GM12874 (cell line): Measurements from ENCODE around the gene NDUFA11.

ENCODE experiments used
- TF ChIP-seq, protein P1 (sequence below): IDR thresholded peaks from 2 replicates; pipeline ENCODE4 v1.5.1; 2011; ENCODE audit warnings: low read depth, mild to moderate bottlenecking, control low read depth, low read length, moderate library complexity; ENCODE audit not compliant: insufficient read depth

Gene NDUFA11

DNA sequence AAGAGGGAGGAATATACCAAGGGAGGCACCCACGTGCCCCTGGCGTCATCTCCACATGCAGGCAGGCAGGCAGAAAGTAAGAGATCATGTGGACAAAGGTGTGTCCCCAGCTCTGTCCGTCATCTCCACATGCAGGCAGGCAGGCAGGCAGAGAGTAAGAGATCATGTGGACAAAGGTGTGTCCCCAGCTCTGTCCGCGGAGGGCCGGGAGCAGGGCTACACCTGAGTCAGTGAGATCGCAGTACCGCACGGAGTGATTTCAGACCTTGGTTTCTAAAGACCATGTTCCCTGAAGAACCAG lies 32.7 kb upstream of the NDUFA11 start:
- TF ChIP-seq, protein P1, sequence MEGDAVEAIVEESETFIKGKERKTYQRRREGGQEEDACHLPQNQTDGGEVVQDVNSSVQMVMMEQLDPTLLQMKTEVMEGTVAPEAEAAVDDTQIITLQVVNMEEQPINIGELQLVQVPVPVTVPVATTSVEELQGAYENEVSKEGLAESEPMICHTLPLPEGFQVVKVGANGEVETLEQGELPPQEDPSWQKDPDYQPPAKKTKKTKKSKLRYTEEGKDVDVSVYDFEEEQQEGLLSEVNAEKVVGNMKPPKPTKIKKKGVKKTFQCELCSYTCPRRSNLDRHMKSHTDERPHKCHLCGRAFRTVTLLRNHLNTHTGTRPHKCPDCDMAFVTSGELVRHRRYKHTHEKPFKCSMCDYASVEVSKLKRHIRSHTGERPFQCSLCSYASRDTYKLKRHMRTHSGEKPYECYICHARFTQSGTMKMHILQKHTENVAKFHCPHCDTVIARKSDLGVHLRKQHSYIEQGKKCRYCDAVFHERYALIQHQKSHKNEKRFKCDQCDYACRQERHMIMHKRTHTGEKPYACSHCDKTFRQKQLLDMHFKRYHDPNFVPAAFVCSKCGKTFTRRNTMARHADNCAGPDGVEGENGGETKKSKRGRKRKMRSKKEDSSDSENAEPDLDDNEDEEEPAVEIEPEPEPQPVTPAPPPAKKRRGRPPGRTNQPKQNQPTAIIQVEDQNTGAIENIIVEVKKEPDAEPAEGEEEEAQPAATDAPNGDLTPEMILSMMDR, result no peak

DNA sequence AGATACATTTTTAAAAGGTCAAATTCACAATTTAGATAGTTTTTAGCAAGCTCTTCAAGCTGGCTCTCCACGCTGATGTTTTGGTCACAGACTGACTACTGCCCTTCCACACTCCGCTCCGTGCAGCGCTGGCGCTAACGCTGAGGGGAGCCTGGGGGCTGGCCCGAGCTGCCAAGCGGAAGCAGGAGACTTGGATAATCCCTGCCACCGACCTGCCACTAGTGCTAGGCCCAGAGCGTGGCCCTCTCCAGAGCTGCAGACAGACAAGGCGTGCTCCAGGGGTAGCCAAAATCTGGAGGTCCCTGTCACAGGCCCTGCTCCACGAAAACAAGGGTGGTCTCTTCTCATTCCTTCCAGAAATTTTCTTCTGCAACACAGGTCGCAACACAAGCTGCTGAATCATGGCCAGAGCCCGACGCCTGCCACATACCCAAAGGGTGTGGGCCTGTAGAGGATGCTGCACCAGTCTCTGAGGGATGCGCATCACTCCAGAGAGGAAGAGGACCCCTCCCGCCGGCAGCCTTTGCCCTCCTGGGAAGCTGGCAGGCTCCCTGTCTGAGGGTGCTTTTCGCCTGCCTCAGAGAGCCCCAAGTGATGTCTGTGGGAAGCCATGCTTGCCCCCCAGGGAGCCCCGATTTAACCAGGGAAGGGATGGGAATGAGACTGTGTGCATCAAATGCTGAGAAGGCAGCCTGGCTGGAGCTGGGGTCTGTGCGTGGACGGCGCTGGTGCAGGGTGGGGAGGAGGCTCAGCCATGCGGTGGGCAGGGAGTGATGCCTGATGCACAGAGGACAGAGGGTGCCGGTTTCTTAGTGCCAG lies 32.1 kb upstream of the NDUFA11 start:
- TF ChIP-seq, protein P1, result no peak

DNA sequence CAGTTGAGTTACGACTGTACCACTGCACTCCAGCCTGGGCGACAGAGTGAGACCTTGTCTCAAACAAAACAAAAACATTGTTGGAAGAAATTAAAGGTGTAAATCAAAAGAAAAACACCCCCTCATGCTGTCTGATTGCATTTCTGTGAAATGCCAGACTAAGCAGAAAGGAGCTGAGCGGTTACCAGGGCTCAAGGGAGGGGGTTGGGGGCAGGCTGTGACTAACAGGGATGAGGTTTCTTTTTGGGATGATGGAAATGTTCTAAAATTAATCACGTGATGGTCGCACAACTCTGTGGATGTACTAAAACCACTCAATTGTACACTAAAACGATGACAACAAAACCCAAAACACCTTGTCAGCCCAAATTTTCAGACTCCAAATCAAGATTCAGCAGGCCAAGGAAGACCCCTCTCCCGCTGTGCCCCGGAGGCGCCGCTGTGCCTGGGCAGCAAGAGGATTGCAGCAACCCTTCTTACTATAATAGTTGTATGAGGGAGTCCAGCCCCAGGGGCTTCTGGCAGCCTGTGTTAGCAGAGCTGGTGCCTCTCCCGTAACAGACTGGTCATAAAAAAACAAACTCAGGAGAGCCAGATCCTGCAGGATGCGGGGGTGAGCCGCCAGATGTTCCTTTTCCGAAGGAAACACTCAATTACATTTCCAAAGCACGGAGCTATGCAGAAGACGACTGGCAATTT lies 31.3 kb upstream of the NDUFA11 start:
- TF ChIP-seq, protein P1, result no peak

DNA sequence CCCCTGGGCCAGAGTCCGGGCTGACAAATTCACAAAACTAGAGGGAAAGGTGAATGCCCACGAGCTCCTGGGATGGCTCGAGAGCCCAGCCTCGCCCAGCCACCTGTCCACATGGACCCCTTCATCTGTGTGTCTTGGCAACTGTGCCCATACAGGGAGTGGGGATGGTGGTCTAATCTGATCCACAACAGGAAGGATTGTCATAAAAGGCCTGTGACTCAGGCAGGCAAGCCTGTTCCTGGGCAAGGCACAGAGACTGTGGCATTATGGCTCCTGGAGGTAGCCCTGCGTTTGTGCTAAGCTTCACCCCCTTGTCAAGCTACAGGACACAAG lies 30.4 kb upstream of the NDUFA11 start:
- TF ChIP-seq, protein P1, result no peak

DNA sequence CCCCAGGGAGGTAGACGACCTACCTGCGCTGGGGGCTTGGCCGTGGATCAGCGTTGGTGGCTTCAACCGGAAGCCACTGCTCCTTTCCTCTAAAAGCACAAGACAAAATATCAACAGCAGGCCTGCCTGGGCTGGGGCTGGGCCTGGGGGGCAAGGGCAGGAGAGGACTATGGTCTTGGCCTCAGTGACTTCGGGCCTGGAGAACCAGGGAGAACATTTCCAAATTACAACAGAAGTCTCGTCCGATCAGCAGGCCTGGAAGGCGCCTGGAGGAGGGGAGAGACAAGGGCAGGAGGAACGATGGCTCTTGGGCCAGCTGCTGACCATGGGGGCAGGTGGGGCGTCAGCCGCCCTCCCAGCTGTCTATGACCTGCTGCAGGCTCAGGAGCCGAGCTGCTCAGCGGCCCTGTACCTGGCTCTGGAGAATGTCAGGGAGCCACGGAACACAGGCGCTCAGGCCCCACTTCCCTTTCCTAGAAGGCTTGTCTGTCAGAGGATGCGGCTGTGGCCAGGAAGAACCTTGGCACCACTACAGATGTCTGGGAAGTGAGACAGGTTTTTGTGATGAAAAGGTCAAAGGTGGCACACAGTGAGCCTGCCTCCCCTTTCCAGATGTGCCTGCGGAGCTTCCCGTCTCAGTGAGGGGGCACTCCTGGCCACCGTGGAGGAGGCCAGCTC lies 29.9 kb upstream of the NDUFA11 start:
- TF ChIP-seq, protein P1, result no peak

DNA sequence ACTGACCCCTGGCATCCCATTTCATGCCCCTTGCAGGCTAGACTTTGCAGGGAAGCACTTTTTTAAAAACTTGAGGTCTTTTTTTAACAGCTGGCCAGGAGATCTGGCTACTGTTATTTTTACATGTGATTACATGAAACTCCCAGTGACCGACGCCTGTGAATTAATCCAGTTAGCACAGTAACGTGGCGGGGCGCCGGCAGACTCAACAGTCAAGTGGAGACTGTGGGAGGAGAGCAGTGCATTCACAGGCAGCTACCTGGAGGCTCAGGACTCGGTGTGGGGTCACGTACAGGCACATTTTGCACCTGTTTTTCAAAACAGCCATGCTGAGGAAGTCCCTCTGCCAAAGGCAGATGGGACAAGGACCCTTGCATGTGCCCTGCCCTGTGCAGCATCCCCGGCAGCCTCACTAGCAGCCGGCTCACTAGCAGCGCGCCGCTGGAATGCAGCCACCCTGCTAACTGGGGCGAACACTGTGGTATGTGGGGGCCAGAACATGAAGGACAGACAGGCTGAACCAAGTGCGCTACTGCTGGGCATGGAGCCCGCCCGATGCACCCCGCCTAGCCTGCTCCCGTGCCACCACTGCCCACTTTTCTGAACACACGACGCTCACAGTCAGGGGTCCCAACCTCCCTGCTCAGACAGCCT lies 29.1 kb upstream of the NDUFA11 start:
- TF ChIP-seq, protein P1, result no peak

DNA sequence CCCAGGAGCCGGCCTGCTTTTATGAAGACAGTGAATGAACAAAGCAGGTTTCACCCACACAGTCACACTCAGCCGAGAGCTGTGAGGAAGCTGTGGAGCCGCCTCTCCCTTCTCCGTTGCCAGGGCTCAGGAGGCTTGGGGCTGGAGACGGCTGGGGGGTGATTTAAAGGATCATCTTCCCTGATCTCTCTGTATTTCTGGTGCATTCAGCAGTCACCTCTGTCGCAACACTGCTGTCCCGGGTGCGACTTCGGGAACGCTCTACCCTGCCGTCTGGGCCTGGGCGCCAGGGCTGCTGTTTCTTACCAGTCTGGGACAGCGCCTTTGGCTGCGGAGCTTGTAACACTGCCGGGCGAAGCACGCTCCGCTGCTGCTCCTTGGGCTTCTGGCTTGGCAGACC lies 28.6 kb upstream of the NDUFA11 start:
- TF ChIP-seq, protein P1, result no peak
